ENCODE results near the gene EEF1AKMT1.

GRCh38 chr13:20801707-20802106 lies 27.9 kb upstream of the EEF1AKMT1 start:
- TF ChIP-seq CTCF (IDR thresholded peaks at IDR 0.05) (no peak), POLR2A (IDR thresholded peaks at IDR 0.05; ENCODE audit: low read depth) (no peak), EP300 (IDR thresholded peaks at IDR 0.05) (no peak), POLR2AphosphoS5 (IDR thresholded peaks at IDR 0.05) (no peak)
